ENCODE data around the gene TEP1. TPM values are rescaled to one million over a fixed set of nuclear protein-coding genes. Genes with fewer than 3 reads are reported as not detected.
"Not testable (repeated sequence)": the region's sequence is repeated elsewhere in the genome, so short reads cannot be mapped to it uniquely, and the experiment has no call there.

Gene TEP1
- total RNA-seq, 1 donor from 2014 or later = 36.2 TPM

DNA sequence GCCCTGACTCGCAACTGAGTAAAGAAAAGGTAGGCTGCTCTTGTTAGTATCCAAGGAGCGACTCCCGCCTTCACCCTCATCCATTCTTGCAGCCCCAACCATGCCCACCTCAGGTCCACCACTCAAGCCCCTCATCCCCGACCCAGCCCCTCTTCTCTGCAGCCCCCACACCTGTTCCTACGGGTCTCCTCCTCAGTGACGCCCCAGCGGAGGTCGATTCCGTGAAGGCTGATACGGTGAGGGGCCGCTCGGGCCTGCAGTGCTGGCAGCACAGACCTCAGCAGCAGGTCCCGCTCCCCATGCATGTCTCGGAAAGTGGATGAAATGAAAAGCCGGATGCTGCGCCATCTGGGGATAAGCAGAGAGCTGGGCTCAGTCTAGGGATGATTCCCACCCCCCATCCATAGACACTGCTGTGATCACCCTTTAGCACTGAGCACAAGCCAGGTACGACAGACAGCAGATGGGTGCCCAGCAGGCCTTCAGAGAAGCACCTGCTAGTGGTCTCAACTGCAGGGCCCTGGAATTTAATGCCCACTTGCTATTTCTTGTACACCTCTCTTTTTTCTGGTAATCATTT lies 26.9 kb downstream of the TEP1 start:
- no peak for DNase-seq

DNA sequence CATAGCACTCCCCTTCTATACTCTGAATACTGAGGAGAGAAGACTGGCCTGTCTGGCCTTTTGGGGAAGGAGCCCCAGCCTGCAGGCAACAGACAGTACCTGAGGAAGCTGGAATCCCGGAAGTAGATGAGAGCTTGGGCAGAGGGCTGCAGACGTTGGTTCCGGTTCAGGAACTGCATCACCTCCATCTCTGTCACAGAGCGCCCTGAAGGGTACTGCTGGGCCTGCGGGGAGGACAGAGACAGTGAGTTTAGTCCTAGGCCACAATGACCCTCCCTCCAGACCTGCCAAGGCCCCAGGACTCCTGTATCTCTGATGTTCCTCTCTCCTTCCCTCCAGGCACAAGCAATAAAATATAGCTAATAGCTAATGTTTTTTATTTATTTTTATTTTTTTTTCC lies 28.4 kb downstream of the TEP1 start:
- DNase-seq = no peak

DNA sequence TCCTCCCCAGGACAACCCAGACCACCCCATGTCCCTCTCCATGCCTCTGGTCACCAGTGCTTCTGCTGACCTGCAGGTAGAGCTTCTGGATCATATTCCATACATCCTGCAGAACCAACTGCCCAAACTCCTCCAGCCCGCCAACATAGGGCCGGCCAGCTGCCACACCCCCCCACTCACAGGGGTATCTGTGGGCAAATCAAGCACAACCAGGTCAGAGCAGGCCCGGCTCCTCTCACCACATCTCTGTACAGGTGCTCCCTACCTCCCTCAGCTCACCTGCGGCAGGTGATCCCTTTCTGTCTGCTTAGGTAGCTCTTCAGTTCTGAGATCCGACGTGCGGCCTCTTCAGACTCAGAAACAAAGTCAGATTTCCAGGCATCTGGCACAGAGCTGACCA lies 29.0 kb downstream of the TEP1 start:
- DNase-seq = no peak

DNA sequence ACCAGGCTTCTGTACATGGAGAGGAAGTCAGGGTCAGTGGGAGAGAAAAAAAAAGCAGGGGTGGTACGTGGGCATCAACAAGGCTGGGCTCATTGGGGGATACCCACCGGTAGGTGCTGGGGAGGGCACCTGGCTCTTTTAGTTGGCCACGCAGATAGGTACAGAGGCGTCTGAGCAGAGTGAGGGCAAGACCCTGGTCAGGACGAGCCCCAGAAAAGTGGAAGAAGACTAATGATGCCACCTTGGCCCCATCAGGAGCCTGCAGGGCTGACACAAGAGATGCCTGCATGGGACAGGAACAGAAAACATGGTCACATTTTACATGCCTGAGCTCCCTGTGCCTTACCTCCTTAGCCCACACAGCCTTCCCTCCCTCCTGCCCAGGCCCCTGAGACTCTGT lies 29.7 kb downstream of the TEP1 start:
- no peak for DNase-seq

DNA sequence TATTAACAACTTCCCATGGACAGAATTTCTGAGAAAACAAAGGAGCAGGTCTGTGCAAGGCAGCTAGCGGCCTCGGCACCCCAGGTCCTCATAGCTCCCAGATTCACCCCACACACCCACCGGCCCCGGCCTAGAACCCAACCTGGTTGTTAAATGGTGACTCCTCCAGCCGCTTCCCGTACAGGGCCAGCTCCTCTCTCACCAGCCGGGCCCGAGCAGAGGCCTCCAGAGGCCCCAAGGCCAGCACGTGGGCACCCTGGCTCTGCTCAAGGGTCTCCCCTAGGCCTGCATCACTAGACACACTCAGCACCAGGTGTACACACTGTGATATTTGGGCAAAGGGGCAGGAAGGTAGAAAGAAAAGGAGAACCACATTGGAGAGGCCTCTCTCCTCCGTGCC lies 30.3 kb downstream of the TEP1 start:
- DNase-seq = no peak

DNA sequence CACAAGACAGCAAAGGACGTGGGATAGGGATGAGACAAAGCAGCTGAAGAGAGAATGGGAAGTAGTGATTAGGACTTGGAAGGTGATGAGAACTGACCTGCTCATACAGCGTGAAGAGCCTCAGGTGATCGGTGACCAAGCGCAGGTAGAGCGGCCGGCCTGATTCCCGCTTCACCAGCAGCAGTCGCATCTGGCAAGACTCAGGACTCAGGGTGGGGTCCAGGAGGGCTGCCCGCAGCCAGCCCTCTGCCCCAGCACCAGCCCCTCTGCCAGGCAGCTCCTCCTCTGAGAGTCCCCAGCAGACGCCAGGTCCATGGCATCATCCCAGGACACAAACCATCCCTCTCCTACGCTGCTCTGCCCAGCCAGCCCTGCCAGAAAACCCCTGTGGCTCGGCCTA lies 30.8 kb downstream of the TEP1 start:
- DNase-seq = no peak

DNA sequence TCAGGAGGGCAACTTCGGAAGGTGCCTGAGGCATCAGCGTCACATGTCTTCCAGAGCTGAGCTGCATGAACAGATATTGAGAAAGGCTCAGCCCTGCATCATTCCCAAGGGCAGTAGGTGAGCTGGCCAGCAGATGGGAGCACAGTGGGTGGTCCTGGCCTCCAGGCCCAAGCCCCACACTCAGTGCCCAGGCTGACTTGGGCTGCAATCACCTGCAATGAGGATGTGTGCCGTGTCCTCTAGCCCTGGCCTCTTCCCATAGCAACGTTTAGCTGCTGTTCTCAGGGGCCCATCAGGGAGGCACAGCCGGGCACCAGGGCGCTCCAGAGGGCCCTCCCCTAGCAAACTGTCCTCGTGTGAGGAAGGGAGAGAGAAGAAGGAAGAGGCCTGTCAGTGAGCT lies 32.0 kb downstream of the TEP1 start:
- no peak for DNase-seq

DNA sequence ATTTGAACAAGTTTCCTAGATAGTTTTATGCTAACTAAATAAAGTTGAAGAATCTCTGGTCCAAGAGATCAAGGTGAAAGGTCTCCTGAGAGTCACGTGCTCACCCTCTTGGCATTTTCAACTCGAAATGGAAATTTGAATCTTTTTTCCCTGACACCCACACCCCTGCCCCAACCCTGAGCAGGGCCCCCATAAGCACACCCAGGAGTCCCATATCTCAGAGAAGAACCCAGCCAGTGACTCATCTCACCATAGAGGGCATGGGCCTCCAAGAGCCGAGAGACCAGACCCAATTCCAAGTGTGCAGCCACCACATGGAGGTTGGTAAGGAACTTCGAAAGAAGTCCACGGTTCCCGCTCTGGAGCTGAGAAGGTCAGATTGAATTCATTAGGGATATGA lies 32.6 kb downstream of the TEP1 start:
- DNase-seq = no peak

DNA sequence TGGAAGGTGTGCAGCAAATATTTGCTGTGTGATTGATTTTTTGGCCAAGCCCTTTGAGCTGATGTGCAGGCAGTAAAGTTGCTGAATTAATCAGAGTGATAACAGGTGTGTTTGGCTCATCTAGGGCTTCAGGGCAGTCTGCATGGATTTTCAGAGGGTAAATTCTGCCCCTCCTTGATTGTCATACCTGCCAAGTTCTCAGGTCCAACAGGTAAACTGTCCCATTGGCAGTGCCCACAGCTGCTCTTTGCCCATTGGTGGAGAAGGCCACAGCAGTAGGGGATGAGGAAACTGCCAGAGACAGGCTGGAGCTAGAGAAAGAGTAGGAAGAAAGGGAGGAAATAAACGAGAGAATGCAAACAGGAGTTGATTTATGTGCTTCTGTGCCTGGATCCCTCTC lies 33.6 kb downstream of the TEP1 start:
- no peak for DNase-seq

DNA sequence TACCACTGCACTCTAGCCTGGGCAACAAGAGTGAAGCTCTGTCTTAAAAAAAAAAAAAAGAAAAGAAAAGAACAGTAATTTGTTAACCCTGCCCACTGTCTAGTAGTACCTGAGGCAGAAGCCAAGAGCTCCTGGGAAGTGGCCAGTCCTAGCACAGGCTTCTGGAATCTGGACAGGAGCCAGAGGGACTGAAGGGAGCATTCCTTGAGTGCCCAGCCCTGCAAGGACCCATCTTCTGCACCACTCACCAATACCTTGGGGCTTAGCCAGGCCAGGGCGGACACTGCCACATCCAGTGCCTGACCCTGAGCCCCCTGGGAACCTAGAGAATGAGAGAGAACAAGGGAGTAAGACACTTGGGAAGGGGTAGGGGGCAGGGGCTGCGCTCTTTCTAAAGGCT lies 36.1 kb downstream of the TEP1 start:
- no peak for DNase-seq

DNA sequence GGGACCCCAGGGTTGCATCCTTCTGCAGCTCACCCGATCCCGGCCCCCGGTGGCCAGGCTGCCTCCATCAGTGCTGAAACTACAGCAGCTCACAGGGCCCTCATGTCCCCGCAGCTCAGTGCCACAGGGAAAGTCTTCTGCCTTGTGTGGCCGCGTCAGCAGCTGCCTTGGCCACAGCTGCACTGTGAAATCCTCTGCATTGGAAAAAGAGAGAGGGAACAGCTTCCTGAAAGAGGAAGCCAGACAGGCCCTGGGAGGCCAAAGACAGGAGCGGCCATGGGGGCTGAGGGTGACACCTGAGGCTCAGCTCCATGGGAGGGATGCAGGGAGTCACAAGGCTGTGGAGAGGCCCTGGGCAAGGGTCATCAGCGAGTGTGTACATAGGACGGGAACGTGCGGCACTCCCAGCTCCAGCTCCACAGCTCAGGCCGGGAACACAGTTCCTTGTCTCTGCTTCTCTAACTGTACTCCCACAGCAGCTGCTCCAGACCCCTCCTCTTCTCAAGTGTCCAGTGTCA lies 37.2 kb downstream of the TEP1 start:
- DNase-seq = no peak

DNA sequence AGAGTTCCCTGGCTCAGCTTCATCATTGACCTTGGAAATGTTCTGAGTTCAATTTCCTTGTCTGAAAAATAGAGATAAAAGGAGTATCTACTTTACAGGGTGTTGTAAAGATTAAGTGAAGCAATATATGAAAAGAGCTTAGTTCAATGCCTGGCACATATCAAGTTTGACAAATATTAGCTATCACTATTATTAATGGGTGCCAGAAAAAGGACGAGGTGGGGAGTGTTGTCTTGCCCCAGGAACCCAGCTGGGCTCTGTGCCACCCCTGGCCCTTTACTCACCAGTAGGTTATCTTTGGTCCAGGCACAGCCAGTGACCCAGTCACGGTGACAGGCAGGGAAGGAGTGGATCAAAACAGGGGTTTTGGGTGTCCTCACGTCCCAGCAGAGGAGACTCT lies 37.8 kb downstream of the TEP1 start:
- DNase-seq = no peak

DNA sequence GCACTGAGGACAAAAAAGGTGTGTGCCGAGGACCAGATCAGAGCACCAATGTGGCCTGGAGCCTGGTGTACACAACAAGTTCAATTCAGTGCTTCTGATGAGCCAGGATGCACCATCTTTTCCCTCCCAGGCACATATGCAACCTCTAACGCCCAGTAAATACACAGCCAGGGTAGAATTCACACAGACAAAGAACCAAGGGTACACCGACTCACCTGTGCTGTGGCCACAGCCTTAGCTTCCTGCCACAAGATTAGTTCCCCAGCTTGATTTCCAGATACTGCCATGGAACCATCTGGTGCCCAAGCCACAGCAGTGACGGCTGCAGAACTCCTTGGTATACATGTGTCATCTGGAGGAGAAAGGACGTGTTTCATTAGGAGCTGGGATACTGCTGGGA lies 40.5 kb downstream of the TEP1 start:
- no peak for DNase-seq

DNA sequence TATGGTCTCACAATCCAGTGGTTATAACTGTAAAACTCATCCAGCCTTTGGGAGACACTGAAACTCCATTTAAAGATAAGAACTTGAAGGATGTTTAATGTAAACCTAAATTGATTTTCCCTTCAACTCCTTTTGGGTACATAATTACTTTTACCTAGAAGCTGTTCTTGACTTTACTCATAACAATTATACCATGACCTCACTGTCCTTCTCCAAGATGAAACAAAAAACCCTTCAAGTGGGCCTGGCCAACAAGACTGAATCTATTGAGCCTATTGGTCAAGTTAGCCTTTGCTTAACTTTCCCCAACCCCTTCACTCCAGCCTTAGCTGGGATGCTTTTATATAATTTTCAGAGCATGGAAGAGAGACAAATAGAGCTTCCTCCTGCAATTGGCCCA lies 47.4 kb downstream of the TEP1 start:
- DNase-seq = no peak

DNA sequence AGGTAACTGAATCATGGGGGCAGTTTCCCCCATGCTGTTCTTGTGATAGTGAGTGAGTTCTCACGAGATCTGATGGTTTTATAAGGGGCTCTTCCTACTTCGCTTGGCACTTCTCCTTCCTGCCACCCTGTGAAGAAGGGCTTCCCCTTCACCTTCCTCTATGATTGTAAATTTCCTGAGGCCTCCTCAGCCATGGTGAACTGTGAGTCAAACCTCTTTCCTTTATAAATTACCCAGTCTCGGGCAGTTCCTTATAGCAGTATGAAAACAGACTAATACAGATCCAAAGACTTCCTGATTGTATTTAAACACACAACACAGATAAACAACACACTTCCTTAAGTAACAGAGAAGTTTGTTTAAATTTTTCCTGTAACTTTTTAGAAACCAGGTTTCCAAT lies 54.8 kb downstream of the TEP1 start:
- DNase-seq = peak; percentile 44

DNA sequence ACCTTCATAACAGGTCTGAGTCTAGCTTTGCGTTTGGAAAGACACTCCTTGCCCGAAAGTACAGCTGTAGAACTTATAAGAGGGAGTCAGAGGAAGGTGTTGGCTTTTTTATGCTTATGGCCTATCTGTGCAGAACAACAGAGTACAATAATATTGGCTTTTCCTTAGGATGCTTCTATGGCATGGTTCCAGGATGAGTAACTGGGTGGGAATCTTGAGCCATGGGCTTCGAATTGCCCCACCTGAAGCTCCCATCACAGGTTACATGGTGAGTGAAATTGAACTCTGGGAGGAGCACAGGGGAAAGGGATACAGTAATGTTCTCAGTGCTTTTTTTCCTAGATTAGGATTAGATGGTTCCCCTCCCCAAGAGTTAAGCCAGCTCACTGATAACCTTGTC lies 56.9 kb downstream of the TEP1 start:
- no peak for DNase-seq

DNA sequence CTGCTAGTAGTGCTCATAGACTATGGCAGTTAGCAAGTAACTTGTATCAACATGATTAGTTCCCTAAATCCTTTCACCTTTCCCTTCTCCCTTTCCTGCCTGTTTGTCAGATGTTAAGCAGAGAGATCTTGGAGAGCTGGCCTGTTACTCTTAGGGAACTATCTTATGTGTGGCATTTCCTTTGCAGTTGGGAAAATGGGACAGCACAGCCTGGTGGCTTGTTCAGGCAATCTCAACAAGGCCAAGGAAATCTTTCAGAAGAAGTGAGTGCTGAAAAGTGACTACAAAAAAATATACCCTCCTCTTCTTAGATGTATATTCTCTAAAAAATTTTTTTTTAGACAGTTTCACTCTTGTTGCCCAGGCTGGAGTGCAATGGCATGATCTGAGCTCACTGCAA lies 62.4 kb downstream of the TEP1 start:
- DNase-seq = peak; percentile 37

DNA sequence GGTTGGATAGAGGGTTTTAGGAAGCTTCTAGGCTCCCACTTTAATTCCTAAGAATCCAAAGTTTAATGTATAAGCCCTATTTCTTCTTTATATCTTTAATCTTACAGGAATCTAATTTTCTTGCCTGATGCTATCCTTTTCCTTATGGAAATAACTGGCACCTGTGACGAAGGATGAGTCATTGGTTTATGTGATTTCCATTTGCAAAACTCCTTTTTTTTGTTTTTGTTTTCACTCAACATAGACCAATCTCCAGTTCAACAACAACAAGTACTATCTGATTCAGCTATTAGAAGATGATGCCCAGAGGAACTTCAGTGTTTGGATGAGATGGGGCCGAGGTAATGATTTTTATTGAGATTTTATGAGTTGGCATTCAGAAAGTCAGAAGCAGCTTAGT lies 63.0 kb downstream of the TEP1 start:
- peak; percentile 44 for DNase-seq

DNA sequence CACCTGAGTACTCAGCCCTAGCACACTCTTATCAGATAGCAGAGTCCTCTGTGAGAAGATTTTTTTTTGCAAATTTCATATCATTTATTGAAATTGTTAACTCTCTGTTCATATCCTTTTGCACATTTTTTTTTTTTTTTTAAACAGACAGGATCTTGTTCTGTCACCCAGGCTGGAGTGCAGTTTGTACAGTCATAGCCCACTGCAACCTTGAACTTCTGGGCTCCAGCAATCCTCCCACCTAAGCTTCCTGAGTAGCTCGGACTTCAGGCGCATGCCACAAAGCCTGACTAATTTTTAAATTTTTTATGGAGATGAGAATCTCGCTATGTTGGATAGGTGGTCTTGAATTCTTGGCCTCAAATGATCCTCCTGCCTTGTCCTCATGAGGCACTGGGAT lies 65.6 kb downstream of the TEP1 start:
- DNase-seq = no peak

DNA sequence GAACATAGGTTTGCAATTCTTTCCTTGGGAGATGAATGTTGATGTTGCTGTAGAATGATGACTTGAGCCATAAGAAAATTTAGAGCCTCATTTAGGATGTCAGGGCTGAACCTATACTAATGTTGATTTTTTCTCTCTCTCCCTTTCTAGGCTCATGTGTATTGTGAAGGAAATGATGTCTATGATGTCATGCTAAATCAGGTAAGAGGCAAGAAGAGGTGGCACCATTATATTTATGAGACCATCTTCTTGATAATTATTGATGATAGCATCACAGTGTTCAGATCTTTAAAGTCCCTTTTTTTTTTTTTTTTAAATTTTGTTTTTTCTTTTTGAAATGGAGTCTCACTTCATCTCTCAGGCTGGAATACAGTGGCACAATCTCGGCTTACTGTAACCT lies 66.6 kb downstream of the TEP1 start:
- DNase-seq = no peak

DNA sequence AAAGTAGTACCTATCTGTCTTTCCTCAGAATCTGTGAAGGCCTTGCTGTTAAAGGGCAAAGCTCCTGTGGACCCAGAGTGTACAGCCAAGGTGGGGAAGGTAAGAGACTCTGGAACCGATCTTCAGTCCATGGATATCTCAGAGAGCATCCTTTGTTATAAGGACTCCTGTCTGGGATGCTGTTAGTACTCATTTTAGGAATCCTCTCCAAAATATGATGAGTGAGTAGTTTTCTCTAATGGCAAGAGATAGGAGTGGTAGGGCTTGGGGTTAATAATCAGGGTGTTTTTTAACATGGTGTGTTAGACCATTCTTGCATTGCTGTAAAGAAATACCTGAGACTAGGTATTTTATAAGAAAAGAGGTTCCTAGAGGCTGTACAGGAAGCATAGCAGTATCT lies 67.9 kb downstream of the TEP1 start:
- no peak for DNase-seq

DNA sequence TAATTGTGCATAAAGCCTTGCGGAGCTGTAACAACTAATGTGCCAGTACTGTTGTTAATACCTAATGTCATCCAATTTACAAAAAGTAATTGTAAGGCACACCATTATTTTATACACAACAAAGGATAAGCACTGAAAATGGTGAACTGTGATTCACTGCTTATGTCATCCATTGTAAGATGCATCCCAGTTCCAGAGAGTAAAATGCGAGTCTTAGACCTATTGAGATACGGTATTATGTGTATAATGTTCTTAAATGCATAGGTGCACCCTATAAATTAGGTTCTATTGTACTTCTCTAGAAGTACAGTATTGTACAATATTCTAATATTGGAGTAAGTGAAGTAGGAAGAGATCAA lies 69.5 kb downstream of the TEP1 start:
- DNase-seq = peak; percentile 58

DNA sequence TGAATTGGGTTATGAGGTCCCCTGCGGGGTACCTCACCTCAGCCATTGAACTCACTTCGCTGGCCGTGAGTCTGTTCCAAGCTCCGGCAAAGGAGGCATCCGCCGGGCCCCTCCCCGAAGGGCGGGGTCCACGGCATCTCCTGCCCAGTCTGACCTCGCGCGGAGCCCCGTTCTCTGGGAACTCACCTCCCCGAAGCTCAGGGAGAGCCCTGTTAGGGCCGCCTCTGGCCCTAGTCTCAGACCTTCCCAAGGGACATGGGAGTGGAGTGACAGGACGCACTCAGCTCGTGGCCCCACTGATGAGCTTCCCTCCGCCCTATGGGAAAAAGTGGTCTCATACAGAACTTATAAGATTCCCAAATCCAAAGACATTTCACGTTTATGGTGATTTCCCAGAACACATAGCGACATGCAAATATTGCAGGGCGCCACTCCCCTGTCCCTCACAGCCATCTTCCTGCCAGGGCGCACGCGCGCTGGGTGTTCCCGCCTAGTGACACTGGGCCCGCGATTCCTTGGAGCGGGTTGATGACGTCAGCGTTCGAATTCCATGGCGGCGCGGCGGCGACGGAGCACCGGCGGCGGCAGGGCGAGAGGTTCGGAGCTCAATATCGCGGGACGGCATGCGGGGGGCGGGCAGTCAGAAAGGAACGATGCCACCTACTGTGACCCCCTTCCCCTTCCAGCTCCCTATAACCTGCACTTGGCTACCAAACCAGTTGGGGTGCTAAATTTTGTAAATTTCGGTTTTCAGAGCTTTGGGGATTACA lies 70.0 kb downstream of the TEP1 start, which contains the start of gene PARP2:
Gene PARP2, plus strand, starts transcription at position 544 of the 770 bp plus-strand sequence. Its CDS starts 7 bp downstream, at position 551.
- peak; percentile 99 for DNase-seq

DNA sequence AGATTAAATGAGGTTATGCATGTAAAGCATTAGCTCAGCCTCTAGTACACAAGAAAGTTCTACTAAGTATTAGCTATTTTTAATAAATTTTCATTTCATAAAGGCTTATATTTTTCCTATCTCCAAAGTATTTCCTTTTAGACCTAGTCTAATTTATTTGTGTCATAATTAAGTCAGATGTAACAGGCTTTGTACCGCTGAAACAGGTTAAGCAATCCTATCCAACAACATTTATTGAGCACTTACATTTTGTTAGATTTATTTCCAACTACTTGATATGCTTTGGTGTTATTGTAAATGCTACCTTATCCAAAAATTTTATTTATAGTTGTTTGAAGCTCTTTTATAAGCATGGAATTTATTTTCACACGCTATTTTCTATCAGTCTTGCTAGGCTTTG lies 71.7 kb downstream of the TEP1 start:
- DNase-seq = no peak

DNA sequence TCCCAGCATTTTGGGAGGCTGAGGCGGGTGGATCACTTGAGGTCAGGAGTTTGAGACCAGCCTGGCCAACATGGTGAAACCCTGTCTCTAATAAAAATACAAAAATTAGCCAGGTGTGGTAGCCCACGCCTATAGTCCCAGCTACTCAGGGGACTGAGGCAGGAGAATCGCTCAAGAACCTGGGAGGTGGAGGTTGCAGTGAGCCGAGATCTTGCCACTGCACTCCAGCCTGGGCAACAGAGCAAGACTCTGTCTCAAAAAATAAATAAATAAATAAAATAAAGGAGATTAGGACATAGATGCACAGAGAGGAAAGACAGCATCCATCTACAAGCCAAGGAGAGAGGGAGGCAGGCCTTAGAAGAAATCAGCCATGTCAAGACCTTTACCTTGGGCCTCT lies 72.3 kb downstream of the TEP1 start:
- DNase-seq = not testable (repeated sequence)

All from dermis blood vessel endothelial cell (primary cell).